Measurements from ENCODE around the gene ASB13. TPM values are rescaled to one million over a fixed set of nuclear protein-coding genes. Genes with fewer than 3 reads are reported as not detected.

The ASB13 gene, protein sequence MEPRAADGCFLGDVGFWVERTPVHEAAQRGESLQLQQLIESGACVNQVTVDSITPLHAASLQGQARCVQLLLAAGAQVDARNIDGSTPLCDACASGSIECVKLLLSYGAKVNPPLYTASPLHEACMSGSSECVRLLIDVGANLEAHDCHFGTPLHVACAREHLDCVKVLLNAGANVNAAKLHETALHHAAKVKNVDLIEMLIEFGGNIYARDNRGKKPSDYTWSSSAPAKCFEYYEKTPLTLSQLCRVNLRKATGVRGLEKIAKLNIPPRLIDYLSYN
- total RNA-seq (47.7 TPM), polyA plus RNA-seq (ENCODE audit: insufficient read depth, low read depth, low replicate concordance) (95.1 TPM)
- long read RNA-seq, donor 1, partial matches to known transcripts: 0 of 2 reads
- long read RNA-seq, donor 1, other reads (novel, unspliced or antisense): 0 of 2 reads
- long read RNA-seq, donor 2, transcript ASB13-201 (6 exons, 2,699 nt): major isoform, 8 of 14 reads
- long read RNA-seq, donor 2, partial matches to known transcripts: 6 of 14 reads
- long read RNA-seq, donor 2, other reads (novel, unspliced or antisense): 0 of 14 reads
- long read RNA-seq, donor 3, transcript ASB13-201 (6 exons, 2,699 nt): major isoform, 8 of 8 reads
- long read RNA-seq, donor 3, partial matches to known transcripts: 0 of 8 reads
- long read RNA-seq, donor 3, other reads (novel, unspliced or antisense): 0 of 8 reads
- long read RNA-seq, donor 4, partial matches to known transcripts: 0 of 3 reads
- long read RNA-seq, donor 4, other reads (novel, unspliced or antisense): 0 of 3 reads
- long read RNA-seq, donor 5: 0 reads
- long read RNA-seq, donor 6: 0 reads
- long read RNA-seq, donor 7, transcript ASB13-201 (6 exons, 2,699 nt): major isoform, 37 of 55 reads
- long read RNA-seq, donor 7, partial matches to known transcripts: 4 of 55 reads
- long read RNA-seq, donor 7, other reads (novel, unspliced or antisense): 14 of 55 reads
- long read RNA-seq, donor 8, transcript ASB13-201 (6 exons, 2,699 nt): major isoform, 7 of 17 reads
- long read RNA-seq, donor 8, partial matches to known transcripts: 9 of 17 reads
- long read RNA-seq, donor 8, other reads (novel, unspliced or antisense): 0 of 17 reads
- long read RNA-seq, donor 9, partial matches to known transcripts: 5 of 6 reads
- long read RNA-seq, donor 9, other reads (novel, unspliced or antisense): 0 of 6 reads
- long read RNA-seq, donor 10, transcript ASB13-201 (6 exons, 2,699 nt): major isoform, 10 of 11 reads
- long read RNA-seq, donor 10, partial matches to known transcripts: 0 of 11 reads
- long read RNA-seq, donor 10, other reads (novel, unspliced or antisense): 0 of 11 reads

DNA sequence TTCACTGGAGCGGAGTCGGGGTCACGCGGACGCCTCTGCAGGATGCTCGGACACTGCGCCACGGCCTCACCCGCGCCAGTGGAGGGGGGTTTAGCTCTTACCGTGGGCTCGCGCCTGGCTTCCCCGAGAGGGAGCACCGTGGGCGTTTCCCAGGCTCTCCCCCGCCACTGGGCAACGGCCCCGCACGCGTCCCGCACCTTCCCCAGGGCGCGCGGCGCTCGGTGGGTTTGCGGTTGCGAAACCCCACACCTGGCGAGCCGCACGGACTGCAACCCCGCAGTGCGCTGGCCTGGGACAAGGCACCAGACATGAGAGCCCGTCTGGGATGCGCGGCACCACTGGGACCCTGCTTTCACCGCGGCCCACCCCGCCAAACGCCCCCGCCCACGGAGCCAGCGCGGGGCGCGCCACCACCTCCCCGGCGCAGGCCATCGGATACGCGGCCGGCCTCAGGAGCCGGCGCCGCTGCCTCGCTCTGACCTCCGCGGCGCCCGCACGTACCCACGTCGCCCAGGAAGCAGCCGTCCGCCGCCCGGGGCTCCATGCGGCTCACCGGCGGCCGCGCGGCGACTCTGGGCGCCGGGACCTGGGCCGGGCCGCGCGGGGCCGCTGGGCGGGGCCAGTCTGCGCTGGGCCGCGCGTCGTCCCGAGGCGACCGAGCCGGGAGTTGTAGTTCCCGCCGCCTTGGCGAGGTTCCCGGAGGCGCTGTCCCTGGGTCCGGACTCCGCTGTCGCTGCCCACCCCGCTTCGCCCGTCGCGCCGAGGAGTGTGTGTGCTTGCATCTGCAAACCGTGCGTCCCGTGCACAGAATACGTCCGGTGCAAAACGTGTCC is at the start of gene ASB13:
Gene ASB13, minus strand, starts transcription at position 588 of the 833 bp plus-strand sequence. Its CDS starts 44 bp downstream, at position 544.
- peak; percentile 68 to 93 (median 83) for DNase-seq
- peak within 1 kb of the TSS; percentile 17 to 93 (median 37) for H3K9ac ChIP-seq (ENCODE audit: low read length in 3 of 3)
- no peaks in the 10 kb centered on the region for H3K9me3 ChIP-seq (ENCODE audit: control insufficient read depth in 2 of 3, insufficient read depth in 1 of 3, low read length in 3 of 3)
- no peaks in the 10 kb centered on the region for H3K36me3 ChIP-seq (ENCODE audit: control insufficient read depth in 2 of 3, insufficient read depth in 3 of 3, low read length in 3 of 3)
- peaks cover 0 to 18% (median 6%) of the 10 kb centered on the region in 3 donors for H3K4me1 ChIP-seq (ENCODE audit: control insufficient read depth in 2 of 3, insufficient read depth in 2 of 3, low read depth in 1 of 3, low read length in 3 of 3)
- peak within 1 kb of the TSS; percentile 78 to 98 (median 87) for H3K4me3 ChIP-seq (ENCODE audit: low read length in 3 of 3)
- TF ChIP-seq, protein P1, sequence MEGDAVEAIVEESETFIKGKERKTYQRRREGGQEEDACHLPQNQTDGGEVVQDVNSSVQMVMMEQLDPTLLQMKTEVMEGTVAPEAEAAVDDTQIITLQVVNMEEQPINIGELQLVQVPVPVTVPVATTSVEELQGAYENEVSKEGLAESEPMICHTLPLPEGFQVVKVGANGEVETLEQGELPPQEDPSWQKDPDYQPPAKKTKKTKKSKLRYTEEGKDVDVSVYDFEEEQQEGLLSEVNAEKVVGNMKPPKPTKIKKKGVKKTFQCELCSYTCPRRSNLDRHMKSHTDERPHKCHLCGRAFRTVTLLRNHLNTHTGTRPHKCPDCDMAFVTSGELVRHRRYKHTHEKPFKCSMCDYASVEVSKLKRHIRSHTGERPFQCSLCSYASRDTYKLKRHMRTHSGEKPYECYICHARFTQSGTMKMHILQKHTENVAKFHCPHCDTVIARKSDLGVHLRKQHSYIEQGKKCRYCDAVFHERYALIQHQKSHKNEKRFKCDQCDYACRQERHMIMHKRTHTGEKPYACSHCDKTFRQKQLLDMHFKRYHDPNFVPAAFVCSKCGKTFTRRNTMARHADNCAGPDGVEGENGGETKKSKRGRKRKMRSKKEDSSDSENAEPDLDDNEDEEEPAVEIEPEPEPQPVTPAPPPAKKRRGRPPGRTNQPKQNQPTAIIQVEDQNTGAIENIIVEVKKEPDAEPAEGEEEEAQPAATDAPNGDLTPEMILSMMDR (IDR thresholded peaks at IDR 0.05; ENCODE audit: borderline replicate concordance, extremely low read depth, insufficient read depth): no peak
- no peaks in the 10 kb centered on the region for H3K27me3 ChIP-seq (ENCODE audit: control insufficient read depth, insufficient read depth, low read length)
- intact Hi-C loops (cut with DNase I): no loop called here
- FAIRE-seq: no peak
- H3K27ac ChIP-seq (ENCODE audit: low read depth in 2 of 2, low read length in 2 of 2): peak within 1 kb of the TSS; percentile 79 to 87

DNA sequence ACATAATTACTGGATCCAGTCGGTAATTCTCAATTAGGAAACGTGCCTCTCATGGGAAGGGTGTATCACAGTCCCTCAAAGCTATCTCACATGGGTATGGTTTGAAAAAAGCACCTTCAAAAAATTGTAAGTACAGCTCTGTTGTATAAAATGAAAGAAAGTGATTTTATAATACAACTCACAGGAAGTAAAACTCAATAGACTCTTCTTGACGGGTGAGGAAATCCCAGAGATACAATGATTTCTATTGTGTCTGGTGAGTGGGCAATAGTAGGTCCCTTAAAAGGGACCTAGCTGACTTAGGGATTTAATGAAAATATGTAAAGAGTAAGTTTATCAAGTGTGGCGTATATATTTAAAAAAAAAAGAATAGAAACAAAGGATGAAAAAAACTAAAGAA is 45.2 kb upstream of the ASB13 start:
- no peaks in the 10 kb centered on the region for H3K9me3 ChIP-seq (ENCODE audit: control insufficient read depth in 2 of 3, insufficient read depth in 1 of 3, low read length in 3 of 3)
- no peak overlapping the region for H3K9ac ChIP-seq (ENCODE audit: low read length in 3 of 3)
- DNase-seq (no peak), FAIRE-seq (no peak)
- no peaks in the 10 kb centered on the region for H3K36me3 ChIP-seq (ENCODE audit: control insufficient read depth in 2 of 3, insufficient read depth in 3 of 3, low read length in 3 of 3)
- no peaks in the 10 kb centered on the region for H3K4me1 ChIP-seq (ENCODE audit: control insufficient read depth in 2 of 3, insufficient read depth in 2 of 3, low read depth in 1 of 3, low read length in 3 of 3)
- peak overlapping the region in 2 of 3 donors; percentile 44 to 53 for H3K4me3 ChIP-seq (ENCODE audit: low read length in 3 of 3)
- peak overlapping the region in 1 of 2 donors; percentile 14 for H3K27ac ChIP-seq (ENCODE audit: low read depth in 2 of 2, low read length in 2 of 2)
- TF ChIP-seq, protein P1 (IDR thresholded peaks at IDR 0.05; ENCODE audit: borderline replicate concordance, extremely low read depth, insufficient read depth): no peak
- intact Hi-C loops (cut with DNase I): no loop called here
- no peaks in the 10 kb centered on the region for H3K27me3 ChIP-seq (ENCODE audit: control insufficient read depth, insufficient read depth, low read length)

DNA sequence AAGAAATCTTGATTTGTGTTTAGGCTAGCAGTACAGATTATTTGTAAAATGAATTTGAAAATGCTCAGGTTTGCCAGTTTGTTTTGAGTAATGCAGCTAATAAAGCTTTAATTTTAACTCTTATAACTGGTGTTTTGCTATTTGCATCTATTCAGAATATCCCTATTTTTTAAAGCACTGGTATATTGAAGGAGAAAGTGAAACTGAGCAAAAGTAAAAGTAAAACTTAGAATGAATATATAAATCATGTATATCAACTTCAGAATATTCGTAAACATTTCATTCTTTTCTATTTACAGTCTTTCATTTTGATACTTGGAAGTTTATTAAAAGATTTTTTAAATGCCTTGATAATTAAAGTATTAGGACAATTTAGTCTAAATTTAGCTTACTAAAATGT is 44.5 kb upstream of the ASB13 start:
- intact Hi-C loops (cut with DNase I): no loop called here
- FAIRE-seq (peak; percentile 87), DNase-seq (no peak)
- no peaks in the 10 kb centered on the region for H3K4me1 ChIP-seq (ENCODE audit: control insufficient read depth in 2 of 3, insufficient read depth in 2 of 3, low read depth in 1 of 3, low read length in 3 of 3)
- no peak overlapping the region for H3K27ac ChIP-seq (ENCODE audit: low read depth in 2 of 2, low read length in 2 of 2)
- peak overlapping the region in 1 of 3 donors; percentile 53 for H3K4me3 ChIP-seq (ENCODE audit: low read length in 3 of 3)
- TF ChIP-seq, protein P1 (IDR thresholded peaks at IDR 0.05; ENCODE audit: borderline replicate concordance, extremely low read depth, insufficient read depth): no peak
- H3K36me3 ChIP-seq (ENCODE audit: control insufficient read depth in 2 of 3, insufficient read depth in 3 of 3, low read length in 3 of 3): no peaks in the 10 kb centered on the region
- no peak overlapping the region for H3K9ac ChIP-seq (ENCODE audit: low read length in 3 of 3)
- no peaks in the 10 kb centered on the region for H3K27me3 ChIP-seq (ENCODE audit: control insufficient read depth, insufficient read depth, low read length)
- H3K9me3 ChIP-seq (ENCODE audit: control insufficient read depth in 2 of 3, insufficient read depth in 1 of 3, low read length in 3 of 3): no peaks in the 10 kb centered on the region

Measured in kidney (tissue), 22 donors.